ENCODE results near the gene RUVBL2. TPM values are rescaled to one million over a fixed set of nuclear protein-coding genes. Genes with fewer than 3 reads are reported as not detected.

Gene RUVBL2
- polyA plus RNA-seq, 3 donors: 40.1 to 44.4 (median 41.9) TPM

- H2AFZ ChIP-seq (ENCODE audit: insufficient read depth, low read depth, low read length, poor library complexity, severe bottlenecking): no peak overlapping the region
These were observed 23.4 kb upstream of the RUVBL2 start for GRCh38 chr19:48970139-48970766.

GRCh38 chr19:48970923-48971395 lies 22.7 kb upstream of the RUVBL2 start:
- Histone ChIP-seq H3K27me3 (ENCODE audit: control insufficient read depth in 2 of 2, insufficient read depth in 2 of 2, low read length in 2 of 2) (no peaks in the 10 kb centered on the region), H3K36me3 (replicated peaks in 1 of 2; ENCODE audit: control insufficient read depth in 1 of 2, insufficient read depth in 2 of 2, low read length in 2 of 2) (peaks cover 39 to 63% of the 10 kb centered on the region in 2 donors), H2AFZ (ENCODE audit: insufficient read depth, low read depth, low read length, poor library complexity, severe bottlenecking) (no peak overlapping the region), H3K9me3 (replicated peaks in 1 of 2; ENCODE audit: control insufficient read depth in 1 of 2, insufficient read depth in 1 of 2, low read length in 2 of 2) (no peaks in the 10 kb centered on the region), H3K9ac (ENCODE audit: insufficient read depth, low read length, poor library complexity, severe bottlenecking) (no peak overlapping the region), H3K27ac (ENCODE audit: low read depth in 1 of 2, low read length in 2 of 2) (no peak overlapping the region), H4K20me1 (ENCODE audit: insufficient read depth, low read length) (peaks cover 26% of the 10 kb centered on the region), H3K4me3 (replicated peaks in 1 of 3; ENCODE audit: low read depth in 2 of 3, low read length in 3 of 3) (no peak overlapping the region), H3K79me2 (ENCODE audit: insufficient read depth, low read length) (peaks cover 18% of the 10 kb centered on the region), H3K4me2 (replicated peaks; ENCODE audit: extremely low read depth, low read length, poor library complexity, severe bottlenecking) (no peak overlapping the region), H3K4me1 (ENCODE audit: control insufficient read depth in 1 of 2, insufficient read depth in 2 of 2, low read length in 2 of 2) (peaks cover 36 to 45% of the 10 kb centered on the region in 2 donors)
- Mint-ChIP-seq H3K9me3 (peaks cover 0 to 3% (median 0%) of the 10 kb centered on the region in 7 donors), H3K27ac (peak overlapping the region in 2 of 7 donors; percentile 24 to 71), H3K27me3 (ENCODE audit: low read depth in 3 of 3) (peaks cover 0 to 11% (median 0%) of the 10 kb centered on the region in 3 donors), H3K4me3 (no peak overlapping the region), H3K36me3 (peaks cover 37 to 66% of the 10 kb centered on the region in 2 donors), H3K4me1 (peaks cover 38% of the 10 kb centered on the region)
- WGBS (ENCODE audit: insufficient coverage): 2% methylated on average over 12 of the region's 19 CpGs
- peak; percentile 76 to 88 (median 87) for DNase-seq
- intact Hi-C loops (cut with micrococcal nuclease): loop anchor here (5.0 kb wide), 3 partner anchors 74 to 184 kb away; partner anchors contain the start of gene TULP2 (in 1 of the 2)
- peak; percentile 94 for TF ChIP-seq CTCF (IDR thresholded peaks at IDR 0.05)

More at GRCh38 chr19:48970139-48970766, 23.4 kb upstream of the RUVBL2 start:
- peaks cover 36 to 46% of the 10 kb centered on the region in 2 donors for H3K4me1 ChIP-seq (ENCODE audit: control insufficient read depth in 1 of 2, insufficient read depth in 2 of 2, low read length in 2 of 2)
- H3K4me3 ChIP-seq (replicated peaks in 1 of 3; ENCODE audit: low read depth in 2 of 3, low read length in 3 of 3): no peak overlapping the region
- Mint-ChIP-seq H3K4me1 (peaks cover 38% of the 10 kb centered on the region), H3K27ac (peak overlapping the region in 3 of 7 donors; percentile 24 to 63 (median 41)), H3K9me3 (peaks cover 0 to 8% (median 0%) of the 10 kb centered on the region in 7 donors), H3K4me3 (no peak overlapping the region), H3K27me3 (ENCODE audit: low read depth in 3 of 3) (peaks cover 0 to 11% (median 0%) of the 10 kb centered on the region in 3 donors), H3K36me3 (peaks cover 44 to 67% of the 10 kb centered on the region in 2 donors)
- peak in 1 of 3 donors; percentile 22 for DNase-seq
- H3K27ac ChIP-seq (ENCODE audit: low read depth in 1 of 2, low read length in 2 of 2): no peak overlapping the region
- no peak overlapping the region for H3K4me2 ChIP-seq (replicated peaks; ENCODE audit: extremely low read depth, low read length, poor library complexity, severe bottlenecking)
- intact Hi-C loops (cut with micrococcal nuclease): loop anchor here (5.0 kb wide), 3 partner anchors 73 to 183 kb away; partner anchors contain the start of gene TULP2 (in 1 of the 2)
- H3K79me2 ChIP-seq (ENCODE audit: insufficient read depth, low read length): peaks cover 25% of the 10 kb centered on the region
- peaks cover 33% of the 10 kb centered on the region for H4K20me1 ChIP-seq (ENCODE audit: insufficient read depth, low read length)
- TF ChIP-seq CTCF (IDR thresholded peaks at IDR 0.05): no peak
- no peaks in the 10 kb centered on the region for H3K9me3 ChIP-seq (replicated peaks in 1 of 2; ENCODE audit: control insufficient read depth in 1 of 2, insufficient read depth in 1 of 2, low read length in 2 of 2)
- no peaks in the 10 kb centered on the region for H3K27me3 ChIP-seq (ENCODE audit: control insufficient read depth in 2 of 2, insufficient read depth in 2 of 2, low read length in 2 of 2)
- 97% methylated on average over 16 of the region's 23 CpGs for WGBS (ENCODE audit: insufficient coverage)
- H3K36me3 ChIP-seq (replicated peaks in 1 of 2; ENCODE audit: control insufficient read depth in 1 of 2, insufficient read depth in 2 of 2, low read length in 2 of 2): peaks cover 39 to 65% of the 10 kb centered on the region in 2 donors
- H3K9ac ChIP-seq (ENCODE audit: insufficient read depth, low read length, poor library complexity, severe bottlenecking): no peak overlapping the region
